Neural progenitor cell (in vitro differentiated cells): ENCODE measurements around the gene C19orf25. TPM values are rescaled to one million over a fixed set of nuclear protein-coding genes. Genes with fewer than 3 reads are reported as not detected.

Experiments used
- DNase-seq: peaks from one replicate; pipeline ENCODE4 v3.0.0-alpha.2; 2016; ENCODE audit warnings: low spot score
- H2AFZ ChIP-seq: fragments of 200-600 bp; sonication (generic); replicated peaks from 2 replicates; pipeline ENCODE4 v1.6.1; 2016; ENCODE audit warnings: antibody characterized with exemption
- H3F3A ChIP-seq: fragments of 200-600 bp; sonication (generic); 2 replicates; pipeline ENCODE4 v1.6.1; 2016; ENCODE audit warnings: antibody characterized with exemption, low read depth
- H3K27ac ChIP-seq: fragments of 200-600 bp; sonication (generic); 2 replicates; pipeline ENCODE4 v1.5.1; 2016; ENCODE audit warnings: mild to moderate bottlenecking
- H3K27me3 ChIP-seq: fragments of 200-600 bp; sonication (generic); 2 replicates; pipeline ENCODE4 v1.6.1; 2016; ENCODE audit warnings: mild to moderate bottlenecking, moderate library complexity
- H3K36me3 ChIP-seq: fragments of 200-600 bp; sonication (generic); 2 replicates; pipeline ENCODE4 v1.5.1; 2016
- H3K4me1 ChIP-seq: fragments of 200-600 bp; sonication (generic); 2 replicates; pipeline ENCODE4 v1.6.1; 2016; ENCODE audit warnings: mixed run types
- H3K4me2 ChIP-seq: fragments of 200-600 bp; sonication (generic); 2 replicates; pipeline ENCODE4 v1.6.1; 2016
- H3K4me3 ChIP-seq: fragments of 200-600 bp; sonication (generic); 2 replicates; pipeline ENCODE4 v1.5.1; 2016
- H3K79me2 ChIP-seq: fragments of 200-600 bp; sonication (generic); 2 replicates; pipeline ENCODE4 v1.6.1; 2016; ENCODE audit warnings: low read depth
- H3K9ac ChIP-seq: fragments of 200-600 bp; sonication (generic); 2 replicates; pipeline ENCODE4 v1.6.1; 2016
- H3K9me3 ChIP-seq: fragments of 200-600 bp; sonication (generic); 2 replicates; pipeline ENCODE4 v1.5.1; 2016; ENCODE audit warnings: low read depth
- H4K20me1 ChIP-seq: fragments of 200-600 bp; sonication (generic); 2 replicates; pipeline ENCODE4 v1.6.1; 2016; ENCODE audit warnings: low read depth
- H3K27ac Mint-ChIP-seq: 3 replicates; pipeline ENCODE4 v1.8.0; 2021; ENCODE audit warnings: mixed read lengths
- H3K27me3 Mint-ChIP-seq: 2 replicates; pipeline ENCODE4 v1.8.0; 2022; ENCODE audit warnings: low read depth, mild to moderate bottlenecking, inconsistent platforms, moderate library complexity, mixed read lengths; ENCODE audit not compliant: insufficient read depth
- H3K36me3 Mint-ChIP-seq: 3 replicates; pipeline ENCODE4 v1.8.0; 2021; ENCODE audit warnings: mixed read lengths
- H3K4me1 Mint-ChIP-seq: 3 replicates; pipeline ENCODE4 v1.8.0; 2021; ENCODE audit warnings: mixed read lengths
- H3K4me3 Mint-ChIP-seq: 3 replicates; pipeline ENCODE4 v1.8.0; 2021; ENCODE audit warnings: mild to moderate bottlenecking, moderate library complexity, mixed read lengths
- H3K9me3 Mint-ChIP-seq: 3 replicates; pipeline ENCODE4 v1.8.0; 2020; ENCODE audit warnings: mixed read lengths
- EZH2 ChIP-seq: fragments of 200-600 bp; sonication (generic); IDR thresholded peaks from 2 replicates; pipeline ENCODE4 v1.6.1; 2017; ENCODE audit warnings: antibody characterized with exemption, mild to moderate bottlenecking, moderate library complexity
- EZH2phosphoT487 ChIP-seq: fragments of 200-600 bp; sonication (generic); IDR thresholded peaks from 2 replicates; pipeline ENCODE4 v1.6.1; 2017; ENCODE audit warnings: antibody characterized with exemption
- total RNA-seq: library from RNA; depleted of rRNA; stranded (reverse); fragments of >200 nt; gene quantifications from 2 replicates; pipeline ENCODE4 v1.2.3, GENCODE V29; 2015; ENCODE audit warnings: low replicate concordance
- TF ChIP-seq, protein P1 (sequence below): fragments of 200-600 bp; sonication (generic); IDR thresholded peaks from 2 replicates; pipeline ENCODE4 v1.5.1; 2017; ENCODE audit warnings: antibody characterized with exemption, mild to moderate bottlenecking

Gene C19orf25
- total RNA-seq, 1 donor from 2014 or later: 14.4 TPM

DNA sequence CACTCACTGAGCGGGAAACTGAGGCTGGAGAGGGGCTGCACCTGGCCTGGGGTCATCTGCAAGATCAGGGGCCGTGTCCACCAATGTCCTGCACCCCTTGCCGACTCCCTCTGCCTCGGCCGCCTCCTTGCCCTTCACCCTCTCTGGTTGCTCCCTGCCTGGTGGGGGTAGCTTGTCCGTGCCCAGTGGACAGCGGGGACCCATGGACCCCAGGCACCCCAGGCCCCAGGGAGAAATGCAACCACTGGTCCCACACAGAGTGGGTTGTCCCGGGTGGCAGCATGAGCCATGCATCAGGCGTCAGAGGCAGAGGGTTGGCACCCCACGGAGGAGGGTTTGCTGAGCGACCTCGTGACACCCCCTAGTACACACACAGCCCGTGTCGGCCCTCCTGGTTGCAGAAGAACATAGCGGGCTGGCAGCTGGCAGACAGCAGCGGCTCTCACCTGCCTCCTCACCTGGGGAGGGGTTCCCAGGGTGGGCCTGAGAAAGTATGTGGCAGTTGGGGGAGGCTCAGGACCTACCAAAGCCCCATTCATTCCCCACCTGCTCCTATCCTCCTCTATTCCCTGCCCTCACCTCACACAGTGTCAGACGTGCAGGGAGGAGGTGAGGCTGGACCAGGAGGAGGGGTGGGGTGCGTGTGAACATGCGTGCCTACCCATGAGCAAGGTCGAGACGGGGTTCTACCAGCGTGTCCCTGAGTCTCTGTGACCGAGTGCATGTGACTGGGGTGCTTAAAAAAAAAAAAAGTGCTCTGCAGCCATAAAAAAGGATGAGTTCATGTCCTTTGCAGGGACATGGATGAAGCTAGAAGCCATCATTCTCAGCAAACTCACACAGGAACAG lies 25.1 kb upstream of the C19orf25 start:
- Mint-ChIP-seq H3K9me3 (peaks cover 9% of the 10 kb centered on the region), H3K4me3 (peak overlapping the region; percentile 21), H3K36me3 (no peaks in the 10 kb centered on the region), H3K27ac (peak overlapping the region; percentile 48), H3K27me3 (peaks cover 10% of the 10 kb centered on the region), H3K4me1 (peaks cover 19% of the 10 kb centered on the region)
- Histone ChIP-seq H3K27ac (no peak overlapping the region), H2AFZ (no peak overlapping the region), H3K79me2 (no peaks in the 10 kb centered on the region), H3K9ac (no peak overlapping the region), H4K20me1 (no peaks in the 10 kb centered on the region), H3K4me1 (no peaks in the 10 kb centered on the region), H3K4me3 (no peak overlapping the region), H3K36me3 (no peaks in the 10 kb centered on the region), H3K4me2 (no peak overlapping the region), H3K9me3 (peaks cover 6% of the 10 kb centered on the region), H3F3A (peaks cover 23% of the 10 kb centered on the region), H3K27me3 (peaks cover 41% of the 10 kb centered on the region)
- TF ChIP-seq EZH2phosphoT487 (no peak), EZH2 (no peak)
- TF ChIP-seq, protein P1, sequence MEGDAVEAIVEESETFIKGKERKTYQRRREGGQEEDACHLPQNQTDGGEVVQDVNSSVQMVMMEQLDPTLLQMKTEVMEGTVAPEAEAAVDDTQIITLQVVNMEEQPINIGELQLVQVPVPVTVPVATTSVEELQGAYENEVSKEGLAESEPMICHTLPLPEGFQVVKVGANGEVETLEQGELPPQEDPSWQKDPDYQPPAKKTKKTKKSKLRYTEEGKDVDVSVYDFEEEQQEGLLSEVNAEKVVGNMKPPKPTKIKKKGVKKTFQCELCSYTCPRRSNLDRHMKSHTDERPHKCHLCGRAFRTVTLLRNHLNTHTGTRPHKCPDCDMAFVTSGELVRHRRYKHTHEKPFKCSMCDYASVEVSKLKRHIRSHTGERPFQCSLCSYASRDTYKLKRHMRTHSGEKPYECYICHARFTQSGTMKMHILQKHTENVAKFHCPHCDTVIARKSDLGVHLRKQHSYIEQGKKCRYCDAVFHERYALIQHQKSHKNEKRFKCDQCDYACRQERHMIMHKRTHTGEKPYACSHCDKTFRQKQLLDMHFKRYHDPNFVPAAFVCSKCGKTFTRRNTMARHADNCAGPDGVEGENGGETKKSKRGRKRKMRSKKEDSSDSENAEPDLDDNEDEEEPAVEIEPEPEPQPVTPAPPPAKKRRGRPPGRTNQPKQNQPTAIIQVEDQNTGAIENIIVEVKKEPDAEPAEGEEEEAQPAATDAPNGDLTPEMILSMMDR: no peak
- DNase-seq: no peak

DNA sequence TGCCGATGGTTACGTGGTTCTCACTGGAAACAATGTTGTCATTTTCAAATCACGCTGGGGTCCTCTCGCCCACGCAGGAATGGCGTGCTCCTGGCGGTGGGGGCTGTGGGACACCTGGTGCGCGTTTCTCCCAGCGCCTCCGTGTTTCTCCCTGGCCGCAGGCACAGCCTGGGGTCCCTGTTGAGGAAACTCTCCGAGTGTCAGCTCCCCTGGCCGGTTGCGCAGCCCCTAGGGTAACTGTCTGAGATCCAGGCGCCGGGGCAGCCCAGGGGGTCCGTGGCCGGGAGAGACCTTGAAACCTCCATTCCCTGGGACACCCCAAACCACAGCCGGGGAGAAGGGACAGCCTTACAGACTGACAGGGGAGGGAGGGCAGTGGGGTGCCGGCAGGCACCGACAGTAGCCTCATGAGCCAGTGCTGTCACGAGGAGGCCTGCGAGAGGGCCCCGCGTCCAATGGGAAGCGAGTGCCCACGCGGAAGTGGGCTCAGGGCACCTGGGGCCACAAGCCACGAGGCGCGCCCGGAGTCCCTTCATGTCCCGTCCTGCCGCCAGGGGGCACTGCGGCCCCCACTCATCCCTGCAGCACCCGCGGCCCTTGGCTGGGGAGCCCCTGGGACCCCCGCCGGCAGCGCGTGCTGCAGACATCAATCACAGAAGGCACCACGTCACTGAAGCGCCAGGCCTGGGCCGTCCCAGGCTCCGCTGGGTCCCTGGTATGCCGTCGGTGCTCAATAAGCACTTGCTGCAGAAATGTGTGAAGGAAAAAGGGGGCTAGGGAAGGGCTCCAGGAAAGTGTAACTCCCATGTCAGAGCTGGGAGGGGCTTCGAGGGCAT lies 24.3 kb upstream of the C19orf25 start:
- H3K9me3 Mint-ChIP-seq: peaks cover 9% of the 10 kb centered on the region
- H3K4me2 ChIP-seq: peak overlapping the region; percentile 41
- no peak overlapping the region for H3K9ac ChIP-seq
- H3K4me3 ChIP-seq: no peak overlapping the region
- H3K27ac Mint-ChIP-seq: no peak overlapping the region
- peaks cover 10% of the 10 kb centered on the region for H3K27me3 Mint-ChIP-seq
- no peak for TF ChIP-seq EZH2phosphoT487
- TF ChIP-seq, protein P1: peak; percentile 79
- no peaks in the 10 kb centered on the region for H3K36me3 ChIP-seq
- no peaks in the 10 kb centered on the region for H3K79me2 ChIP-seq
- H3K36me3 Mint-ChIP-seq: no peaks in the 10 kb centered on the region
- peaks cover 41% of the 10 kb centered on the region for H3K27me3 ChIP-seq
- peak; percentile 86 for DNase-seq
- H4K20me1 ChIP-seq: no peaks in the 10 kb centered on the region
- no peak overlapping the region for H3K27ac ChIP-seq
- H3K4me3 Mint-ChIP-seq: no peak overlapping the region
- H3F3A ChIP-seq: peaks cover 16% of the 10 kb centered on the region
- H3K9me3 ChIP-seq: peaks cover 6% of the 10 kb centered on the region
- no peaks in the 10 kb centered on the region for H3K4me1 ChIP-seq
- peaks cover 15% of the 10 kb centered on the region for H3K4me1 Mint-ChIP-seq
- peak overlapping the region; percentile 8 for H2AFZ ChIP-seq

DNA sequence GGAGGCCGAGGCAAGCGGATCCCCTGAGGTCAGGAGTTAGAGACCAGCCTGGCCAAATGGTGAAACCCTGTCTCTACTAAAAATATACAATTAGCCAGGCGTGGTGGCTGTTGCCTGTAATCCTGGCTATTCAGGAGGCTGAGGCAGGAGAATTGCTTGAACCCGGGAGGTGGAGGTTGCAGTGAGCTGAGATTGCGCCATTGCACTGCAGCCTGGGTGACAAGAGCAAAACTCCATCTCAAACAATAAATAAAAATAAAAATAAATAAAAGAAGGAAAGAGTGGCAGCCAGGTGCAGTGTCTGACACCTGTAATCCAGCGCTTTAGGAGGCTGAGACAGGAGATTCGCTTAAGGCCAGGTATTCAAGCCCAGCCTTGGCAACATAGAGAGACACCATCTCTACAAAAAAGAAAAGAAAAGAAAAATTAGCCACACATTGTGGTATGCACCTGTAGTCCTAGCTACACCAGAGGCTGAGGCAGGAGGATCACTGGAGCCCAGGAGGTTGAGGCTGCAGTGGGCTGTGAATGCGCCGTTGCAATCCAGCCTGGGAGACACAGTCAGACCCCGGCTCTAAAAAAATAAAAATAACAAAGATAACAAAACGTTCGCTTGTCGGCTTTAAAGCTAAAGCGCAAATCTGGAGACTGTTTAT lies 23.5 kb upstream of the C19orf25 start:
- peak overlapping the region; percentile 31 for H3K4me3 Mint-ChIP-seq

More for the DNA sequence above, 23.5 kb upstream of the C19orf25 start:
- Histone ChIP-seq H3K9ac (no peak overlapping the region), H4K20me1 (no peaks in the 10 kb centered on the region), H3K4me3 (no peak overlapping the region), H3K27me3 (peaks cover 41% of the 10 kb centered on the region), H3K36me3 (no peaks in the 10 kb centered on the region), H3K9me3 (peaks cover 6% of the 10 kb centered on the region), H3K4me1 (peaks cover 3% of the 10 kb centered on the region), H3K79me2 (no peaks in the 10 kb centered on the region), H3K27ac (no peak overlapping the region), H3K4me2 (peak overlapping the region; percentile 41), H2AFZ (no peak overlapping the region), H3F3A (peaks cover 17% of the 10 kb centered on the region)
- Mint-ChIP-seq H3K36me3 (no peaks in the 10 kb centered on the region), H3K4me1 (peaks cover 14% of the 10 kb centered on the region), H3K9me3 (peaks cover 9% of the 10 kb centered on the region), H3K27ac (no peak overlapping the region), H3K27me3 (peaks cover 14% of the 10 kb centered on the region)
- DNase-seq: no peak
- TF ChIP-seq, protein P1: no peak
- no peak for TF ChIP-seq EZH2
- no peak for TF ChIP-seq EZH2phosphoT487
